Measurements from ENCODE around the gene TRIM7.
A peak's percentile ranks its signal among the peaks of the same experiment; 100 is the strongest.
"Not testable (repeated sequence)": the region's sequence is repeated elsewhere in the genome, so short reads cannot be mapped to it uniquely, and the experiment has no call there.

The TRIM7 gene

DNA sequence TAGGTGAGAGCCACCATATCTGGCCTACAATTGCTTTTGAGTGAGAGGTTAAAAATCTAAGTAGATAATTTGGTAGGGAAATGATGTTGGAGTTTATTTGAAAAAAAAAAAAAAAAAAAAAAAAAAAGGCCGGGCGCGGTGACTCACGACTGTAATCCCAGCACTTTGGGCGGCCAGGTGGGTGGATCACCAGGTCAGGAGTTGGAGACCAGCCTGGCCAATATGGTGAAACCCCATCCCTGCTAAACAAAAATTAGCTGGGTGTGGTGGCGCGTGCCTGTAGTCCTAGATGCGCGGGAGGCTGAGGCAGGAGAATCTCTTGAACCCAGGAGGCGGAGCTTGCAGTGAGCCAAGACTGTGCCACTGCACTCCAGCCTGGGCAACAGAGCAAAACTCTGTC is 9.3 kb upstream of the TRIM7 start:
- not testable (repeated sequence) for H3K4me3 ChIP-seq (ENCODE audit: low read depth, low read length)

DNA sequence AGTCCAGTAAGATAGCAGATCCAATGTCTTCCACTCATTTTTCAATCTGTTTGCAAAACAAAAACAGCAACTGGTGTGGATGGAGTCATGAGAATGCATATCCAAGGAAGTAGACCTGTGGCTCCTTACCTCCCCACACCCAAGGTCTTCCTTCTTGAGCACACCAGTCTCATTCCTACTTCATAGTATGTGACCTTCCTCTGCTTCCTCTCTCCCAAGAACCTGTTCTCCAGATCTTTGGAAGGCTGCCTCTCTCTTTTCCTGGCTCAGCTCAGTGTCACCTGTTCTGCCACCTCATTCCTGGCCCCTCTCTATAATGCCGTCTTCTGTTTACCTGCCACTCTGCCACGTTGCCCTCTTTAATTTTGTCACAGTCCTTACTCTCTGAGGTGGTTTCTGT is 7.9 kb upstream of the TRIM7 start:
- no peak overlapping the region for H3K4me3 ChIP-seq (ENCODE audit: low read depth, low read length)

GRCh38 chr5:181212080-181212479 is 7.1 kb upstream of the TRIM7 start:
- H3K4me3 ChIP-seq (ENCODE audit: low read depth, low read length): no peak overlapping the region

GRCh38 chr5:181211208-181211607 is 6.2 kb upstream of the TRIM7 start:
- H3K4me3 ChIP-seq (ENCODE audit: low read depth, low read length): no peak overlapping the region

GRCh38 chr5:181210698-181211097 is 5.7 kb upstream of the TRIM7 start:
- H3K4me3 ChIP-seq (ENCODE audit: low read depth, low read length): not testable (repeated sequence)

DNA sequence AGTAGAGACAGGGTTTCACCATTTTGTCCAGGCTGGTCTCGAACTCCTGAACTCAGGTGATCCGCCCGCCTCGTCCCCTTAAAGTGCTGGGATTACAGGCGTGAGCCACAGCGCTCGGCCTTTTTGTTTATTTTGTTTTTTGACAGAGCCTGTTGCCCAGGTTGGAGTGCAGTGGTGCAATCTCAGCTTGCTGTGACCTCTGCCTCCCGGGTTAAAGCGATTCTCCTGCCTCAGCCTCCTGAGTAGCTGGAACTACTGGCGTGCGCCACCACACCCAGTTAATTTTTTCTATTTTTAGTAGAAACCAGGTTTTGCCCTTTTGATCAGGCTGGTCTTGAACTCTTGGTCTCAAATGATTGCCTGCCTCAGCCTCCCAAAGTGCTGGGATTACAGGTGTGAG is 5.2 kb upstream of the TRIM7 start:
- H3K4me3 ChIP-seq (ENCODE audit: low read depth, low read length): not testable (repeated sequence)

DNA sequence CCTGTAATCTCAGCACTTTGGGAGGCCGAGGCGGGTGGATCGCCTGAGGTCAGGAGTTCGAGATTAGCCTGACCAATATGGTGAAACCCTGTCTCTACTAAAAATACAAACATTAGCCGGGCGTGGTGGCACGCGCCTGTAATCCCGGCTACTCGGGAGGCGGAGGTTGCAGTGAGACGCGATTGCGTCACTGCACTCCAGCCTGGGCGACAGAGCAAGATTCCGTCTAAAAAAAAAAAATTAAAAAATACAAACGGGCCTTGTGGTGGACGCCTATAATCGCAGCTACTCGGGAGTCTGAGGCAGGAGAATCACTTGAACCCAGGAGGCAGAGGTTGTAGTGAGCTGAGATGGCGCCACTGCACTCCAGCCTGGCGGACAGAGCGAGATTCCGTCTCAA is 4.0 kb upstream of the TRIM7 start:
- not testable (repeated sequence) for H3K4me3 ChIP-seq (ENCODE audit: low read depth, low read length)

- H3K4me3 ChIP-seq (ENCODE audit: low read depth, low read length): no peak overlapping the region
These were observed 2.9 kb upstream of the TRIM7 start for GRCh38 chr5:181207960-181208253.

GRCh38 chr5:181207214-181207959 is 2.4 kb upstream of the TRIM7 start:
- H3K4me3 ChIP-seq (ENCODE audit: low read depth, low read length): peak overlapping the region; percentile 77

DNA sequence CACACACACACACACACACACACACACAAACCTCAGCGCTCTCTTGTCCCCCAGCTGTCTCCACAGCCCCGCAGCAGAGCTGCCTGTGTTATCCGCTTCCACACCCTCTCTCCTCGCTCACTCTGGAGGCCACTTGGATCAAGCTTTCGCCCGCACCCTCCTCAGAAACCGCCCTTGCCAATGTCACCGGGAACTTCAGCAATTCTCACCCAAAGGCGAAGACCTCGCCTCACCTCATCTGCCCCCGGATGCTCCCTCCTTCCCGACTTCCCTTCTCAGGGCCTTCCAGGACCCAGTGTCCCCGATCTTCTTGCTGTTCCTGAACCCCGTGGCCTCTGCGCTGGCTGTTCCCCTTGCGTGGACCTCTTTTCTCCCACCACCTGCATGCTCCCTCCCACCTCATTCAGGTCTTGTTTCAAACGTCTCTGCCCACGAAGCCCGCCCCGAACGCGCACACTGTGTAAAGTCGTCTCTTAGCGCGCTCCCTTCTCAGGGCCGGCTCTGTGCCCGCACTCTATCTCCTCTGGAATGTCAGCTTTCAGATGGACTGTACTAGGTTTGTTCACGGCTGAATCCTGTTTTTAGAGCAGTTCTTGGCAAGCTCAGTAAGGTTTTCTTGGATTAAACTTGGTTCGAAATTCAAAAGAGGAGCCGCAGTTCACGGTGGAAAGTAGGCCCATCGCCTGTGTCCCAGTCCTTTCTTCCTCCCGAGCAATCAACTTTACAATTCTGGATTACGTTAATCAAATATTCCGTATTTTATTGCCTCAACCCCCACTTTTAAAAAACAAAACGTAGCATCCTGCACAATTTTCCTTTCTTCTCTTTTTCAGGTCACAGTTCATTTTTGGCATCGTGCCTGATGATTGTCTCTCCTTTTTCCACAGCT is 1.0 kb upstream of the TRIM7 start:
- peak overlapping the region; percentile 62 for H3K4me3 ChIP-seq (ENCODE audit: low read depth, low read length)

DNA sequence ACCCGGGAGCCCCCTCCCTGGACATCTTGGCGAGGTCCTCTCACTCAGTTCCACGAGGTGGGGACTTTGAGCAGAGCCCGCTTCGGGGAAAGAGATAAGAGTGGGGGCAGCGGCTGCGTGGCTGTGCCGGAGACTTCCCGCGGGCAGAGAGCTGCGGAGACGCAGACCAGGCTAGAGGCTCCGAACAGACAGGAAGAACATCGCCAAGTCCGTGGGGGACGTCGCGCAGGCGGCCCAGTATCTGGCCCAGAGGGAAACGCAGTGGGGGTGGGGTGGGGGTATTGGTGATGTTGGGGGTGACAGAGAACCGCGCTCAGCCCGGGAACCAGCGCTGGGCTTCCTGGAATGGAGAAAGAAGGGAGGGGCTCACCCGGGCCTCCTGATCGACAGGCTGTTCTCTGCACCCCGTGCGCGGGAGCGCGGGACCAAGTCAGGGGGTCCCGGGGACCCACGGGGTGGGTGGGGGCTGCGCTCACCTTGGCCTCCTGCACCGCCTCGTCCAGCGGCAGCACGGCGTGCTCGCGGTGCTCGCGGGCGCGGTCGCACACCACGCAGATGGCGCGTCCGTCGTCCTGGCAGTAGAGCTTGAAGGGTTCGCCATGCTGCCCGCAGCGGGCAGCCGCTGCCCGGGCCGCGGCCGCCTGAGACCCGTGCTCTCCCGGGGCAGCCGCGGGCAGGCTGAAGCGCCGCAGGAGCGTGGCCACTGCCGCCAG is 727 bp downstream of the TRIM7 start:
- peak overlapping the region; percentile 36 for H3K4me3 ChIP-seq (ENCODE audit: low read depth, low read length)

- peak overlapping the region; percentile 36 for H3K4me3 ChIP-seq (ENCODE audit: low read depth, low read length)
These were observed 1.3 kb downstream of the TRIM7 start for GRCh38 chr5:181203777-181204112.

DNA sequence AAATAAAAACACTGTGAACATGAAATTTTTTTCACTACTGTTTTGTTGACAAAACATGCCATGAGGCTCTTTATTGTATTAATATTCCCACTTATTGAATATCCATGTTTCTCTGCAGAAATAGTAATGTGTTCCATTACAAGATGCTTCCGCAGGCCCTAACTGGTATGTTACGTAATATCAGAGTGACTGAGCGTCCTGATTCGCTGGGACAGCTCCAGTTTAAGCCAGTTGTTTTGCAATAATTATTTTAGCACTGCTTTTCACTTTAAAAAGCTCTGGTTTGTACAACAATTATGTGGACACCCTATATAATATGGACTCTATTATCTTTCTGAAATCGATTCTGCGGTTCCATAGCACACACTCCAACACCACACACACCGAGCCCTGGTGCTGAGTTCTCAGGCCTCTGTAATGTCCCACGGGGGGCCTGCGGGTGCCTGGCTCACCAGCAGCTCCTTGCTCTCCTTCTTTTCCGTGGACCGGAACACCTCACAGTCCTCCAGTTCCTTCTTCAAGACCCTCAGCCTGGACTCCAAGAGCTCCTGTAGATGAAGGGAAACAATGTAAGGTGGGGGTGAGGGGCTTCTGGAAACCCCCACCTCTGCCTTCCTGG is 1.8 kb downstream of the TRIM7 start:
- no peak overlapping the region for H3K4me3 ChIP-seq (ENCODE audit: low read depth, low read length)

GRCh38 chr5:181200816-181201215 is 4.2 kb downstream of the TRIM7 start:
- H3K4me3 ChIP-seq (ENCODE audit: low read depth, low read length): no peak overlapping the region

DNA sequence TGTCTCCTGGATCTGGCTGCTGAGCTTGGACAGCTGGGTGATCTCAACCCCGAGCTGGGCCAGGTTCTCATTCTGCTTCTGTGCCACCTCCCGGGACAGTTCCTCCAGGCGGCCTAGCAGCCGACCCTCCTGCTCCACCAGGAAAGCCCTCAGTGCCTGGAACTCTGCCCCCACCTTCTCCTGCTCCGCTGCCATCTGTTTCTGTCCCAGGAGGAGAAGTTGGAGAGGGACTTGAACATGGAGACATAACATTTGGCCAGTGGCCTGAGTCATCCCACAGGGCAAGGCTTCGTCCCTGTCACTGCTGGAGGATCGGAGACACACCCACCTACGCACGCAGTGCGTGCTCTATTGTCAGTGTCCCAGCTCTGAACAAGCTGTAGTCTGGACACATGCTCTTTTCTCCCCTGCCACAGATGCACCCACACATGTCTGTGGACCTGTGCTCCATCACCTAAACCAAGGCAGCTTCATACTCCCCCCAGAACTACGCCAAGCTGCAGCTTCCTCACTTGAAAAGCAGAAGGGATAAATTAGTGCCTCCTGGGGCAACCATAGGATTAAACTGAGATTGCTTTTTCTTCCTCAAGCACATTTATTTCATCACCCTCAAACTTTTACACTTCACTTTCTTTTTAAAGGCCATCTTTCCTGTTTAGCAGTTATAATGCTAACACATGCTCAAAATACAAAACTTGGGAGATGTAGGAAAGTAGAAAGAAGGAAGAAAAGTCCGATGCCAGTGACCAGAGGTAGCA is 4.9 kb downstream of the TRIM7 start:
- H3K4me3 ChIP-seq (ENCODE audit: low read depth, low read length): no peak overlapping the region

- no peak overlapping the region for H3K4me3 ChIP-seq (ENCODE audit: low read depth, low read length)
These were observed 6.0 kb downstream of the TRIM7 start for GRCh38 chr5:181198905-181199519.

DNA sequence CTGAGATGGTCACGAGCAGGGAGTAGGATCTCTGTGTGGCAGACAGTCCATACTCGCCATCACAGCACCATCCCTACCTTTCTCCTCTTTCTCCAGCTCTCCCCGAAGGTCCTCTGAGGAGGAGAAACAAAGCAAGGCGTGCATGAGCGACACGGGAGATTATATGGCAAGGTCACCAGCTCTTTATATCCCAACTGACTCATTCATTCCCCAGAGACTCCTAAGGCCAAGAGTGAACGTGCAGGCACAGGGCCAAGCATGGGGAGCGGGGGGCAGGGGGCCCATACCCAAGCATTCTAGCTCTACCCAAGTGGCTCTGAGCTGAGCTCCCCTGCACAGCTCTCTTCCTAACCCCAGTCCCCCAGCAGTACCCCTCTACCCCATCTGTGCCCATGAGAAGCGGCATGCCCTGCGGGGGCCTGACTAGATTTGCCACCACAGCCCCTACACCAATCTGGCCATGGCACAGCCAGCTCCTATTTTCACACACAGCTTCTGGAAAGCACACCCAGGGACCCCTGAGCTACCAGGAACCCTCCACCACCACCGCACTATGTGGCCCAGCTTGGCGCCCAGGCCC is 6.8 kb downstream of the TRIM7 start:
- H3K4me3 ChIP-seq (ENCODE audit: low read depth, low read length): no peak overlapping the region

DNA sequence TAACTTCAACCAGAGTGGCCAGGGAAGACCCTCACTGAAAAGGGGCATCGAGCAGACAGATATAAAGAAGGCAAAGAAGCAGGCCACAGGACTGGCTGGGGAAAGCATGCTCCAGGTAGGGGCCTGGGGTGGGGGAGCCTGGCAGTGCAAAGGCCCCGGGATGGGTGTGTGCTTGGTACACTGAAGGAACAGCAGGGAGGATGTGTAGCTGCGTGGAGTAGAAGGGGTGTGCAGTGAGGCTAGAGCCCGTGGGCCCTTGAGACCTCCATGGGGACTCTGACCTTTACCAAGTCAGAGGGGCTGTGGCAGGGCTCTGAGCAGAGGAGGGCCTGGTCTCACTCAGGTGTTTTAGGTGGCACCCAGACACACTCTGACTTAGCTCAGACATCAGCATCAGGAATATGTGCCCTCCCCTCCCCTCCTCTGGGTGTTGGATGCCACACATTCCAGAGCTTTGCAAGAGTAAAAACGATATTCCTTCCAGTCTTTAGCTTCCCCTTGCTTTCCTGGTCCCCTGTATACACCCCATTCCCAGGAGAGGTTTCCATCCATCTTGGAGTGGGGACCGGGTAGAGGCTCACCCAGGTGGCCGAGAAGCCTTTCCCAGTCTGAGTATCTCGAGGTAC is 7.6 kb downstream of the TRIM7 start:
- no peak overlapping the region for H3K4me3 ChIP-seq (ENCODE audit: low read depth, low read length)

DNA sequence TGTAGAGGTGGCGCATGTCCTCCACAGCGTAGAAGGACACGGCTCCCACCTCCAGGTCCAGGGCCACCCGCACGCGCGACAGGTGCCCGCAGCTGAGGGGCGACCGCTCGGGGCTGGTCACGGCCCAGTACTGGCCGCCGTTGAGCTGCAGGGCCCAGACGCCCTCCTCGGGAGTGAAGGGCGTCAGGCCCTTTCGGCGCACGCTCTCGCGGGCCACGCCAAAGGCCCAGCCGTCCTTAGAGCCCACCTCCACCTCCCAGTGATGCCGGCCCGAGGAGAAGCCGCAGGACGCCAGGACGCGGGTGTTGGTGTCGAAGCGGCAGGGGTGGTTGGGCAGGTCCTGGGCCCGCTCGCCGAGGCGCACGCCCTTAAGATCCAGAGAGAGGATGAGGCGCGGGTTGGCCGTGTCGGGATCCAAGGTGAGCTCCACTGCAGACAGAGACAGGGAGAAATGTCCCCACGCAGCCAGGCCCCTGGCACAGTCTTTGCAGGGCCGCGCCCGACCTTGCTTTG is 9.7 kb downstream of the TRIM7 start:
- H3K4me3 ChIP-seq (ENCODE audit: low read depth, low read length): no peak overlapping the region
